GM12878 (cell line): ENCODE results near the gene TNK2. TPM values are rescaled to one million over a fixed set of nuclear protein-coding genes. Genes with fewer than 3 reads are reported as not detected.

Experiments
- ATAC-seq: fragments of 200-7000 bp; cut with Tn5 transposase; 3 replicates; pipeline ENCODE4 v1.9.1; 2020; ENCODE audit warnings: mild to moderate bottlenecking, moderate library complexity
- BruUV-seq: library from RNA; stranded (reverse); fragments of 400-500 nt; replicated peaks from 2 replicates; lab custom pipeline; 2021; lab: Mats Ljungman, UMichigan
- CTCF ChIA-PET: fragments of 300-600 bp; sonication (Branson Sonifier 250); formaldehyde crosslinking; extraction: SDS; loops from one replicate; lab custom pipeline; 2021; ENCODE audit warnings: inconsistent platforms; lab: Yijun Ruan, JAX
- POLR2A ChIA-PET: fragments of 350-600 bp; formaldehyde crosslinking; extraction: SDS; loops from one replicate; lab custom pipeline; 2021; ENCODE audit warnings: inconsistent platforms; lab: Charles Lee
- RAD21 ChIA-PET: fragments of 300-600 bp; sonication (Branson Sonifier 250); formaldehyde crosslinking; loops from one replicate; lab custom pipeline; 2023; ENCODE audit warnings: antibody characterized with exemption; ENCODE audit not compliant: unreplicated experiment; lab: Charles Lee
- SMC1A ChIA-PET: fragments of 300-600 bp; sonication (Branson Sonifier 250); formaldehyde crosslinking; loops from one replicate; lab custom pipeline; 2023; ENCODE audit not compliant: unreplicated experiment, uncharacterized antibody; lab: Charles Lee
- DNase-seq: peaks from one replicate; pipeline ENCODE4 v3.0.0-alpha.2; 2011; ENCODE audit warnings: low read depth, low spot score
- FAIRE-seq: peaks from 3 replicates; lab custom pipeline; 2011; peaks lifted over from hg19 to GRCh38; lab: Jason Lieb, UNC
- H2AFZ ChIP-seq: 2 replicates; pipeline ENCODE4 v1.6.0; 2011; ENCODE audit warnings: low read depth, low read length, control low read depth; ENCODE audit not compliant: control insufficient read depth
- H3K27ac ChIP-seq: 2 replicates; pipeline ENCODE4 v1.5.1; 2011; ENCODE audit warnings: control low read depth; ENCODE audit not compliant: control insufficient read depth, insufficient read depth
- H3K27me3 ChIP-seq, 2 experiments: replicated peaks in 1 of 2; 2 replicates each; pipeline versions ENCODE4 v1.6.0 to v1.6.1; 2011; ENCODE audit warnings: low read length in 1 of 2; ENCODE audit not compliant: control insufficient read depth in 2 of 2, insufficient read depth in 2 of 2
- H3K36me3 ChIP-seq, 2 experiments: 2 replicates each; pipeline ENCODE4 v1.5.1; 2011; ENCODE audit warnings: low read length in 1 of 2; ENCODE audit not compliant: control insufficient read depth in 2 of 2, insufficient read depth in 2 of 2
- H3K4me1 ChIP-seq: 2 replicates; pipeline ENCODE4 v1.6.1; 2011; ENCODE audit warnings: mild to moderate bottlenecking, low read length, moderate library complexity, mixed read lengths; ENCODE audit not compliant: control insufficient read depth, insufficient read depth
- H3K4me2 ChIP-seq: 2 replicates; pipeline ENCODE4 v1.6.0; 2011; ENCODE audit warnings: control low read depth; ENCODE audit not compliant: control insufficient read depth, insufficient read depth
- H3K4me3 ChIP-seq: fragments of 200-600 bp; sonication (generic); 2 replicates; pipeline ENCODE4 v1.5.1; 2016
- H3K79me2 ChIP-seq: 2 replicates; pipeline ENCODE4 v1.6.0; 2011; ENCODE audit warnings: low read length; ENCODE audit not compliant: control insufficient read depth, insufficient read depth
- H3K9ac ChIP-seq: 2 replicates; pipeline ENCODE4 v1.8.0; 2011; ENCODE audit warnings: low read length, control low read depth, mixed read lengths; ENCODE audit not compliant: control insufficient read depth, insufficient read depth
- H3K9me3 ChIP-seq: replicated peaks from 3 replicates; pipeline ENCODE4 v1.5.1; 2011; ENCODE audit warnings: mild to moderate bottlenecking, low read length; ENCODE audit not compliant: control insufficient read depth, insufficient read depth
- H4K20me1 ChIP-seq: 2 replicates; pipeline ENCODE4 v1.6.0; 2011; ENCODE audit not compliant: control insufficient read depth, insufficient read depth
- CEBPB ChIP-seq, 2 experiments: fragments of 150-350 bp in 1 of 2; IDR thresholded peaks; 2 replicates each; pipeline ENCODE4 v1.6.1; 2012 to 2014; ENCODE audit warnings: low read depth in 2 of 2, low read length in 2 of 2, borderline replicate concordance in 1 of 2, inconsistent platforms in 1 of 2
- E2F4 ChIP-seq: IDR thresholded peaks from 2 replicates; pipeline ENCODE4 v1.6.1; 2012; ENCODE audit warnings: low read depth, low read length, improper control_type of control experiment
- MTA3 ChIP-seq: IDR thresholded peaks from 2 replicates; pipeline ENCODE4 v1.6.1; 2012; ENCODE audit warnings: low read length, inconsistent platforms, borderline replicate concordance
- NFYB ChIP-seq: IDR thresholded peaks from 2 replicates; pipeline ENCODE4 v1.6.1; 2011; ENCODE audit warnings: low read depth, mild to moderate bottlenecking, low read length, improper control_type of control experiment, moderate library complexity; ENCODE audit not compliant: insufficient read depth
- NKRF ChIP-seq: fragments of 450-650 bp; conservative IDR thresholded peaks from 2 replicates; pipeline ENCODE4 v1.6.1; 2017; ENCODE audit warnings: mild to moderate bottlenecking, moderate library complexity
- POLR2AphosphoS5 ChIP-seq: IDR thresholded peaks from 2 replicates; pipeline ENCODE4 v1.6.1; 2011; ENCODE audit warnings: mild to moderate bottlenecking, low read length, inconsistent platforms
- RCOR1 ChIP-seq: conservative IDR thresholded peaks from 2 replicates; pipeline ENCODE4 v1.6.1; 2012; ENCODE audit warnings: low read depth, low read length, improper control_type of control experiment
- SP1 ChIP-seq: IDR thresholded peaks from one replicate; pipeline ENCODE4 v1.6.1; 2011; ENCODE audit warnings: low read depth, low read length
- USF2 ChIP-seq: IDR thresholded peaks from 2 replicates; pipeline ENCODE4 v1.6.1; 2011; ENCODE audit warnings: low read depth, low read length, improper control_type of control experiment, borderline replicate concordance
- ZNF274 ChIP-seq: IDR thresholded peaks from one replicate; pipeline ENCODE4 v1.8.0; 2011; ENCODE audit not compliant: insufficient read length, insufficient read depth
- ZSCAN29 ChIP-seq: fragments of 450-650 bp; IDR thresholded peaks from 2 replicates; pipeline ENCODE4 v1.6.1; 2017; ENCODE audit warnings: mild to moderate bottlenecking, moderate library complexity
- WGBS: methylation state at CpG from one replicate; pipeline ENCODE4 v1.1.6; 2016; ENCODE audit warnings: low lambda C conversion rate; ENCODE audit not compliant: insufficient replicate concordance, insufficient coverage; ENCODE audit errors: missing lambda C conversion rate; 5-methylcytosine and 5-hydroxymethylcytosine counted together
- in situ Hi-C: fragments of 300-500 bp; cut with MboI; formaldehyde crosslinking; loops from 9 replicates; pipeline ENCODE4 v1.14.3; 2018; ENCODE audit warnings: mixed read lengths
- intact Hi-C: fragments of 100-400 bp; cut with micrococcal nuclease; formaldehyde crosslinking; loops from one replicate; pipeline ENCODE4 v1.14.2; 2022; ENCODE audit not compliant: unreplicated experiment
- polyA plus RNA-seq, 11 experiments: library from polyadenylated mRNA; depleted of rRNA in 4 of 11; unstranded in 6 of 11; stranded (reverse) in 5 of 11; fragments of >200 nt; fragmentation: Nextera tagmentation in 4 of 11; fragmentation: Illumina TruSeq in 1 of 11; extraction: Ambion mirVana in 4 of 11; extraction: Trizol in 1 of 11; gene quantifications; 1 replicate in 1 of 11; 2 replicates in 10 of 11; pipeline versions ENCODE4 v1.2.1 to v1.2.3, GENCODE V29; 2011 to 2016; ENCODE audit warnings: inconsistent platforms in 2 of 11, missing spikeins in 2 of 11, low read depth in 1 of 11
- total RNA-seq, 4 experiments: library from RNA; depleted of rRNA in 3 of 4; stranded (reverse); fragments of >200 nt in 3 of 4; fragmentation: Illumina TruSeq in 1 of 4; extraction: Trizol in 1 of 4; gene quantifications; 2 replicates each; pipeline versions ENCODE4 v1.2.1 to v1.2.3, GENCODE V29; 2013 to 2021

TNK2 gene
- total and polyA plus RNA-seq, 10 of the 15 experiments (the other 5 are each of a cell fraction or from before 2014, with no cell fraction given), result 0.13 to 47.8 (median 10.8) TPM

- H3K4me2 ChIP-seq, result no peak overlapping the region
- H3K9me3 ChIP-seq, result no peaks in the 10 kb centered on the region
- in situ Hi-C loops (loop anchor here (5.0 kb wide), 1 partner anchor 35 kb away; no protein-coding TSS in a partner anchor), intact Hi-C loops (no loop called here)
- no peak for ATAC-seq
- H2AFZ ChIP-seq, result no peak overlapping the region
- ChIA-PET RAD21 (interaction anchor here (1.3 kb wide), 1 partner anchor 14 kb away, joined by 4 read pairs; no protein-coding TSS in a partner anchor), SMC1A (interaction anchor here (0.8 to 1.0 kb wide), 3 partner anchors 11 to 31 kb away, joined by 3 to 4 read pairs (median 3); no protein-coding TSS in a partner anchor), POLR2A (interaction anchor here (0.5 to 1.1 kb wide), 2 partner anchors 19 to 872 kb away, joined by 3 to 6 read pairs; no protein-coding TSS in a partner anchor), CTCF (interaction anchor here (1.1 to 1.8 kb wide), 2 partner anchors 8 to 23 kb away, joined by 3 to 6 read pairs; no protein-coding TSS in a partner anchor)
- peaks cover 4 to 8% of the 10 kb centered on the region in 2 experiments; a peak in 3 of 4 replicates for H3K36me3 ChIP-seq
- peaks cover 29% of the 10 kb centered on the region for H3K79me2 ChIP-seq
- no peak for TF ChIP-seq NKRF
- TF ChIP-seq POLR2AphosphoS5, result no peak
- TF ChIP-seq E2F4, result no peak
- TF ChIP-seq MTA3, result no peak
- TF ChIP-seq ZSCAN29, result no peak
- no peak for TF ChIP-seq CEBPB (IDR thresholded peaks at IDR 0.05; ENCODE audit: borderline replicate concordance in 1 of 2, low read depth in 2 of 2, low read length in 2 of 2)
- TF ChIP-seq USF2, result no peak
- TF ChIP-seq NFYB, result no peak
- no peak for TF ChIP-seq RCOR1
- no peak for TF ChIP-seq SP1
- no peak for TF ChIP-seq ZNF274
- no peak for DNase-seq
- H3K9ac ChIP-seq, result no peak overlapping the region
- H3K4me1 ChIP-seq, result peaks cover 14% of the 10 kb centered on the region
- no peak overlapping the region for H3K4me3 ChIP-seq
- no peaks in the 10 kb centered on the region for H3K27me3 ChIP-seq
- FAIRE-seq, result no peak
- no TSS peak for BruUV-seq
- no peak overlapping the region for H3K27ac ChIP-seq
- peaks cover 4% of the 10 kb centered on the region; the same call in 1 of the 2 replicates for H4K20me1 ChIP-seq
- WGBS, result 90% methylated on average over 33 of the region's 35 CpGs
Measured at GRCh38 chr3:195892105-195893043, 16.0 kb downstream of the TNK2 start.
